ENCODE data around the gene RAB31. TPM values are rescaled to one million over a fixed set of nuclear protein-coding genes. Genes with fewer than 3 reads are reported as not detected.
A peak's percentile ranks its signal among the peaks of the same experiment; 100 is the strongest.

Gene RAB31
- total RNA-seq, 1 donor from 2014 or later = 30.3 TPM

- DNase-seq (ENCODE audit: low spot score) = no peak
Measured at GRCh38 chr18:9818423-9818734, 110.3 kb downstream of the RAB31 start.

GRCh38 chr18:9820127-9820526 is 112.0 kb downstream of the RAB31 start:
- no peak for DNase-seq (ENCODE audit: low spot score)

- DNase-seq (ENCODE audit: low spot score) = no peak
Measured at GRCh38 chr18:9820719-9821118, 112.6 kb downstream of the RAB31 start.

GRCh38 chr18:9822587-9823185 is 114.6 kb downstream of the RAB31 start:
- no peak for DNase-seq (ENCODE audit: low spot score)

GRCh38 chr18:9823805-9824473 is 115.8 kb downstream of the RAB31 start:
- no peak for DNase-seq (ENCODE audit: low spot score)

- peak; percentile 54 for DNase-seq (ENCODE audit: low spot score)
Measured at GRCh38 chr18:9824474-9824832, 116.4 kb downstream of the RAB31 start.

GRCh38 chr18:9824952-9825371 is 116.9 kb downstream of the RAB31 start:
- no peak for DNase-seq (ENCODE audit: low spot score)

- DNase-seq (ENCODE audit: low spot score) = peak; percentile 82
Measured at GRCh38 chr18:9825571-9826073, 117.5 kb downstream of the RAB31 start.

GRCh38 chr18:9826685-9827084 is 118.6 kb downstream of the RAB31 start:
- no peak for DNase-seq (ENCODE audit: low spot score)

GRCh38 chr18:9827211-9827792 is 119.2 kb downstream of the RAB31 start:
- DNase-seq (ENCODE audit: low spot score) = no peak

- peak; percentile 63 for DNase-seq (ENCODE audit: low spot score)
Measured at GRCh38 chr18:9827793-9828505, 119.8 kb downstream of the RAB31 start.

GRCh38 chr18:9828506-9829396 is 120.7 kb downstream of the RAB31 start:
- DNase-seq (ENCODE audit: low spot score) = no peak

GRCh38 chr18:9829397-9829712 is 121.3 kb downstream of the RAB31 start:
- no peak for DNase-seq (ENCODE audit: low spot score)

GRCh38 chr18:9831036-9831722 is 123.1 kb downstream of the RAB31 start:
- no peak for DNase-seq (ENCODE audit: low spot score)

- no peak for DNase-seq (ENCODE audit: low spot score)
Measured at GRCh38 chr18:9831723-9832199, 123.7 kb downstream of the RAB31 start.

- no peak for DNase-seq (ENCODE audit: low spot score)
Measured at GRCh38 chr18:9832871-9833270, 124.8 kb downstream of the RAB31 start.

- no peak for DNase-seq (ENCODE audit: low spot score)
Measured at GRCh38 chr18:9834551-9834950, 126.5 kb downstream of the RAB31 start.

GRCh38 chr18:9835113-9835755 is 127.1 kb downstream of the RAB31 start:
- no peak for DNase-seq (ENCODE audit: low spot score)

- no peak for DNase-seq (ENCODE audit: low spot score)
Measured at GRCh38 chr18:9835825-9836224, 127.7 kb downstream of the RAB31 start.

GRCh38 chr18:9838144-9838877 is 130.2 kb downstream of the RAB31 start:
- no peak for DNase-seq (ENCODE audit: low spot score)
